Measurements from ENCODE around the gene PSTPIP2.

GRCh38 chr18:46079336-46079735, 7.3 kb upstream of the PSTPIP2 start:
- no peak for TF ChIP-seq EZH2 (IDR thresholded peaks at IDR 0.05)
- TF ChIP-seq CTCF (IDR thresholded peaks at IDR 0.05): no peak
- TF ChIP-seq EZH2phosphoT487 (IDR thresholded peaks at IDR 0.05): no peak
